Vagina (tissue), 2 donors: ENCODE data around the gene STIM1. TPM values are rescaled to one million over a fixed set of nuclear protein-coding genes. Genes with fewer than 3 reads are reported as not detected.

ENCODE experiments used
- DNase-seq, 2 donors: peaks; one replicate each; pipeline ENCODE4 v3.0.0-alpha.2; 2017; ENCODE audit errors: extremely low spot score in 2 of 2
- H3K27ac ChIP-seq: fragments of 200-600 bp; sonication (generic); one replicate; pipeline ENCODE4 v1.5.1; 2019
- H3K27me3 ChIP-seq: fragments of 200-600 bp; sonication (generic); one replicate; pipeline ENCODE4 v1.5.1; 2019
- H3K36me3 ChIP-seq, 2 donors: fragments of 200-600 bp; sonication (generic); one replicate each; pipeline ENCODE4 v1.5.1; 2017 to 2019
- H3K4me1 ChIP-seq: fragments of 200-600 bp; sonication (generic); one replicate; pipeline ENCODE4 v1.5.1; 2019
- H3K4me3 ChIP-seq, 2 donors: fragments of 200-600 bp; sonication (generic); 1 replicate in 1 of 2; 2 replicates in 1 of 2; pipeline ENCODE4 v1.5.1; 2016 to 2019
- H3K9me3 ChIP-seq: fragments of 200-600 bp; sonication (generic); one replicate; pipeline ENCODE4 v1.5.1; 2019
- CTCF ChIP-seq, 3 experiments: fragments of 450-650 bp in 2 of 3; fragments of 200-600 bp in 1 of 3; sonication (generic) in 1 of 3; IDR thresholded peaks; one replicate each; pipeline ENCODE4 v1.5.1; 2017 to 2019; ENCODE audit warnings: antibody characterized with exemption in 3 of 3, mild to moderate bottlenecking in 2 of 3, moderate library complexity in 2 of 3
- POLR2A ChIP-seq, 2 donors: fragments of 450-650 bp; IDR thresholded peaks; one replicate each; pipeline ENCODE4 v1.6.1; 2017; ENCODE audit warnings: antibody characterized with exemption in 2 of 2, mild to moderate bottlenecking in 2 of 2, moderate library complexity in 2 of 2
- POLR2AphosphoS5 ChIP-seq, 2 donors: sonication (generic); formaldehyde crosslinking; IDR thresholded peaks; one replicate each; pipeline ENCODE4 v1.9.0; 2017; ENCODE audit warnings: antibody characterized with exemption in 2 of 2, mild to moderate bottlenecking in 2 of 2, low read depth in 1 of 2; ENCODE audit not compliant: insufficient read depth in 1 of 2
- intact Hi-C: fragments of 100-400 bp; cut with DNase I; formaldehyde crosslinking; loops from one replicate; pipeline ENCODE4 v1.15.1; 2023
- total RNA-seq: library from RNA; depleted of rRNA; stranded (reverse); fragments of >200 nt; gene quantifications from one replicate; pipeline ENCODE4 v1.2.3, GENCODE V29; 2016

The STIM1 gene
- total RNA-seq, 1 donor from 2014 or later = 68.8 TPM

- no peaks in the 10 kb centered on the region for H3K27me3 ChIP-seq
- peaks cover 37% of the 10 kb centered on the region for H3K4me1 ChIP-seq
- H3K36me3 ChIP-seq = no peaks in the 10 kb centered on the region
- no peak for DNase-seq
- TF ChIP-seq POLR2A (IDR thresholded peaks at IDR 0.05) = no peak
- TF ChIP-seq POLR2AphosphoS5 (IDR thresholded peaks at IDR 0.05; ENCODE audit: insufficient read depth in 1 of 2, low read depth in 1 of 2) = no peak
- no peak for TF ChIP-seq CTCF (IDR thresholded peaks at IDR 0.05)
- H3K27ac ChIP-seq = no peak overlapping the region
- no peak overlapping the region for H3K4me3 ChIP-seq
- H3K9me3 ChIP-seq = no peaks in the 10 kb centered on the region
- intact Hi-C loops = no loop called here
Observed at GRCh38 chr11:3956038-3956437, 100.6 kb downstream of the STIM1 start.

- Histone ChIP-seq H3K36me3 (no peaks in the 10 kb centered on the region), H3K4me3 (no peak overlapping the region), H3K4me1 (peaks cover 30% of the 10 kb centered on the region), H3K27ac (no peak overlapping the region), H3K9me3 (no peaks in the 10 kb centered on the region), H3K27me3 (no peaks in the 10 kb centered on the region)
- peak in 1 of 2 donors; percentile 10 for DNase-seq
- no peak for TF ChIP-seq POLR2AphosphoS5 (IDR thresholded peaks at IDR 0.05; ENCODE audit: insufficient read depth in 1 of 2, low read depth in 1 of 2)
- no peak for TF ChIP-seq POLR2A (IDR thresholded peaks at IDR 0.05)
- TF ChIP-seq CTCF (IDR thresholded peaks at IDR 0.05) = no peak
- intact Hi-C loops = no loop called here
Observed at GRCh38 chr11:3956748-3957147, 101.3 kb downstream of the STIM1 start.

DNA sequence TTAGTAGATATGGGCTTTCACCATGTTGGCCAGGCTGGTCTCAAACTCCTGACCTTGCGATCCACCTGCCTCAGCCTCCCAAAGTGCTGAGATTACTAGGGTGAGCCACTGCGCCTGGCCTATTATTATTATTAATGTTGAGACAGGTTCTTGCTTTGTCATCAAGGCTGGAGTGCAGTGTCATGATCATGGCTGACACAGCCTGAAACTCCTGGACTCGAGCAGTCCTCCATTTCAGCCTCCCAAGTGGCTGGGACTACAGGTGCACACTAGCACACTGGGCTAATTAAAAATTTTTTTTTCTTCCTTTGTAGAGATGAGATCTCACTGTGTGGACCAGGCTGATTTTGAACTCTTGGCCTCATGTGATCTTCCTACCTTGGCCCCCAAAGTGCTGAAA is 102.0 kb downstream of the STIM1 start:
- Histone ChIP-seq H3K27me3 (no peaks in the 10 kb centered on the region), H3K4me1 (peaks cover 23% of the 10 kb centered on the region), H3K36me3 (no peaks in the 10 kb centered on the region), H3K9me3 (no peaks in the 10 kb centered on the region), H3K27ac (no peak overlapping the region), H3K4me3 (no peak overlapping the region)
- no peak for TF ChIP-seq POLR2AphosphoS5 (IDR thresholded peaks at IDR 0.05; ENCODE audit: insufficient read depth in 1 of 2, low read depth in 1 of 2)
- TF ChIP-seq CTCF (IDR thresholded peaks at IDR 0.05) = no peak
- TF ChIP-seq POLR2A (IDR thresholded peaks at IDR 0.05) = no peak
- DNase-seq = peak in 1 of 2 donors; percentile 71
- intact Hi-C loops = no loop called here

DNA sequence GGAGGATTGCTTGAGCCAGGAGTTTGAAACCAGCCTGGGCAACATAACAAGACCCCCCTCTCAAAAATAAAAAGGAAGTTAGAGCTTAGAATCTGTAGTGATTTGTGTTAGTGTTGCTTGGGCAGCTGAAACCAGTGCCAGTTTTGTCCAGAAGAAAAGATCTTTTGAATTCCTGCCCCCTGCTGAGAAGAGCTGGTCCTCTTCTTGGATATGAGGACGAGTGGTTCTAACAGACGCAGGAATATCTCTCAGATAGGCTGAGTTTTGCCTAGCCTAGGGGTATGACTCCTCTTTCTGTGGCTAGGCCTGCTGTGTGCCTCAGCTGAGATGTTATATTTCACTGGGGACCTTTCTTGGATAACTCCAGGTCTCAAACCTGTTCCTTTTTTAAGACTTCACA is 102.8 kb downstream of the STIM1 start:
- DNase-seq = peak in 1 of 2 donors; percentile 20
- H3K4me3 ChIP-seq = no peak overlapping the region
- H3K4me1 ChIP-seq = peaks cover 19% of the 10 kb centered on the region
- no peaks in the 10 kb centered on the region for H3K36me3 ChIP-seq
- TF ChIP-seq POLR2A (IDR thresholded peaks at IDR 0.05) (no peak), POLR2AphosphoS5 (IDR thresholded peaks at IDR 0.05; ENCODE audit: insufficient read depth in 1 of 2, low read depth in 1 of 2) (no peak), CTCF (IDR thresholded peaks at IDR 0.05) (no peak)
- no peaks in the 10 kb centered on the region for H3K9me3 ChIP-seq
- no peaks in the 10 kb centered on the region for H3K27me3 ChIP-seq
- no peak overlapping the region for H3K27ac ChIP-seq
- intact Hi-C loops = no loop called here

DNA sequence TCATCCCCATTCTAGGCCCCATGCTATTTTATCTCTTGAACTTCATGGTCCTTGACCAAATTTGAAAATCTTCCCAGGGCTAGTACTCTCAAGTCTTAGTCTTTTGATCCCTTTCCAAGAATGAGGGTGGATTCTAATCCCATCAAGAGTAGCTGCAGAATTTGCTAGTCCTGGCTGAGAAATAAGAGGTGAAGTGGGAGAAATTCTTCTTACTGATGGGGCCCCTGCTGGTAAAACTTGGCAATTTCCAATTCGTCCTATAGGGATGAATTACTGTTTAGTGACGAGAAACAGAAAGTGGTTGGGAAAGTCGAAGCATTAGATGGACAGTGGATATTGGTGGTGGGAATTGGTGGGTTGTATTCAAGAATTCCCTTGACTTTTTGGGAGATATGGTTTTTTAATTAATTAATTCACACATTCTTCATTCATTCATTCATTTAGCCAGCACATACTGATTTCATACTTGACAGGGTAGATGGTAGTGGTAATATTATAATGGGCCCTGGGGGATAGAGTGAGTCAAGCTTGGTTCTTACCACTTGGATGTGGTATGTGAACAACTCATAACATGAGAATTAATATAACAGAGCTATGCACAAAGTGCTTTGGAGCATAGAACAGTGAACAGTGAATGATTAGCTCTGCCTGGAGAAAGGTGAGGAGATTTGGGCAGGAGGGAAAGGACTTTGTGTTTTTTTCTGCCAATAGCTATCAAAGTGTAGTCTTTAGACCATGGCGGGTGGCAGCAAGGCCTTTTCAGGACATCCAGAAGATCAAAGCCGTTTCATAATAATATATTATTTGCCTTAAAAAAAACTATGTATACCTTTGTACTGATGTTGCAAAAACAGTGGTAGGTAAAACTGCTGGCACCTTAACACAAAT is 103.8 kb downstream of the STIM1 start:
- intact Hi-C loops = no loop called here
- Histone ChIP-seq H3K36me3 (no peaks in the 10 kb centered on the region), H3K27me3 (no peaks in the 10 kb centered on the region), H3K4me1 (peaks cover 26% of the 10 kb centered on the region), H3K4me3 (no peak overlapping the region), H3K27ac (no peak overlapping the region), H3K9me3 (no peaks in the 10 kb centered on the region)
- TF ChIP-seq POLR2A (IDR thresholded peaks at IDR 0.05) (no peak), CTCF (IDR thresholded peaks at IDR 0.05) (no peak), POLR2AphosphoS5 (IDR thresholded peaks at IDR 0.05; ENCODE audit: insufficient read depth in 1 of 2, low read depth in 1 of 2) (no peak)
- DNase-seq = peak in 1 of 2 donors; percentile 18
